ENCODE data around the gene PAPSS1.
"Not testable (repeated sequence)": the region's sequence is repeated elsewhere in the genome, so short reads cannot be mapped to it uniquely, and the experiment has no call there.

The PAPSS1 gene

GRCh38 chr4:107669068-107669467 is 51.0 kb downstream of the PAPSS1 start:
- no peaks in the 10 kb centered on the region for H3K4me1 Mint-ChIP-seq
- no peaks in the 10 kb centered on the region for H3K9me3 Mint-ChIP-seq
- peaks cover 11% of the 10 kb centered on the region for H3K36me3 Mint-ChIP-seq
- no peak overlapping the region for H3K4me3 Mint-ChIP-seq
- H3K27ac Mint-ChIP-seq: no peak overlapping the region
- H3K27me3 Mint-ChIP-seq: no peaks in the 10 kb centered on the region

DNA sequence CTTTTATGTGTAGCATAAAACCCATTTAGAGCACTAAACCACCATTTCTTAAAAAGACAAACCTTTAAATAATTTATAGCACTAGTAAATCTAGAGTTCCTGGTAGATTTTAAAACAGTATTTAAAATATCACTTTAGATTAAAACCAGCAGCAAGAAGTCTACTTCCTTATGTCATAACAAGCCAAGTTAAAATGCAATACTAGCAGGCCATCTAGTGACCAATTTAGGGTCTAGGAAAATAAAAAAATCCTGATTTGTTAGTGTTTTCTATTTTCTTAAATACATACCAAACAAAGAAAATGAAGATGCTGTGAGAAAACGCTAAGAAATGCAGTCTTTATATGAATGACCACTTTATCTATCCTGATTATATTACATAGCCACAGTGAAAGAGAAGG is 53.9 kb downstream of the PAPSS1 start:
- no peaks in the 10 kb centered on the region for H3K27me3 Mint-ChIP-seq
- no peak overlapping the region for H3K27ac Mint-ChIP-seq
- H3K4me1 Mint-ChIP-seq: no peaks in the 10 kb centered on the region
- H3K9me3 Mint-ChIP-seq: no peaks in the 10 kb centered on the region
- H3K36me3 Mint-ChIP-seq: peaks cover 6% of the 10 kb centered on the region
- no peak overlapping the region for H3K4me3 Mint-ChIP-seq

GRCh38 chr4:107665001-107665400 is 55.0 kb downstream of the PAPSS1 start:
- H3K9me3 Mint-ChIP-seq: no peaks in the 10 kb centered on the region

DNA sequence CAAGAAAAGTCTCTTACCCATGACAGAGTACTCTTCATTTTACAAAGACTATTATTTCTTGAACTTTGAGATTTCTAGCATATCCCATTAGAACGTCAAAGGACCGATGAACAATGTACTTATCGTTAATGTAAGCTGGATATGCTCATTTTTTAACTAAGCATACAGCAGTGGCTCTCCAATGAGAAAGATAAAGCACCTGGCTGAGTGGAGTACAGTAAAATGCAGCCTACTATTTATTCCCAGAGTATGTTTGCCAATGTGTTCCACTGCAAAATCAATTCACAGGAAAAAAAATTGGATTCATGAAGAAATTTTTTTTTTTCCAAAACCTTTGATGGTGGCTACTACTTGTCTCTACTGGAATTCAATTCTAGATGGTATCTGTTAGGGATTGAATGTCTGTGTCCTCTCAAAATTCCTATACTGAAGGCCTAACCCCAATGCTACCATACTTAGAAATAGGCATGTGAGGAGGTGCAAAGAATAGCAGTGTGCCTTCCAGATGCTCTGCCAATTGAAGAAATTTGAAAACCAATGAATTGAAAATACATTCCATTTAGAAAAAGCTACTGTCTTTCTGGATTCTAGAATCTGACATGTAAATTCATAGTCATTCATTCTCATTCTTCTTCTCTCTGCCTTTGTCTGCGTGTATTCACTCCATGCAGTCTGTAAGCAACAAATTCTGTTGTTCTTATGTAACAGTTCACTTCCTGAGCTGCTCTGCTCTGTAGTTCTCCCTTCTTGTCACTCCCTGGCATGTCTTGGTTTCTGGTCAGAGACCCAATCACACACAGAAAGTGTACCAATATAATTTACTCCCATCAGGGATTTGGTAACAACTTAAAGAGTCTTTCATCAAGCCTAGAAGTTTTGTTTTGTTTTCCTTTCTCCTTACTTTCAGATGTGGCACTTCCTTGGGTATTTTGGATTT is 61.4 kb downstream of the PAPSS1 start:
- H3K27ac Mint-ChIP-seq: no peak overlapping the region
- no peak overlapping the region for H3K4me3 Mint-ChIP-seq

More at GRCh38 chr4:107665001-107665400, 55.0 kb downstream of the PAPSS1 start:
- H3K4me3 Mint-ChIP-seq: no peak overlapping the region
- H3K27ac Mint-ChIP-seq: no peak overlapping the region
- no peaks in the 10 kb centered on the region for H3K4me1 Mint-ChIP-seq
- H3K36me3 Mint-ChIP-seq: peaks cover 4% of the 10 kb centered on the region
- no peaks in the 10 kb centered on the region for H3K27me3 Mint-ChIP-seq

GRCh38 chr4:107655289-107655688 is 64.7 kb downstream of the PAPSS1 start:
- Mint-ChIP-seq H3K36me3 (peaks cover 30% of the 10 kb centered on the region), H3K4me3 (no peak overlapping the region), H3K27me3 (no peaks in the 10 kb centered on the region), H3K4me1 (no peaks in the 10 kb centered on the region), H3K27ac (no peak overlapping the region), H3K9me3 (no peaks in the 10 kb centered on the region)

More for the DNA sequence above, 61.4 kb downstream of the PAPSS1 start:
- Mint-ChIP-seq H3K27me3 (no peaks in the 10 kb centered on the region), H3K36me3 (peaks cover 16% of the 10 kb centered on the region), H3K4me1 (no peaks in the 10 kb centered on the region), H3K9me3 (no peaks in the 10 kb centered on the region)

DNA sequence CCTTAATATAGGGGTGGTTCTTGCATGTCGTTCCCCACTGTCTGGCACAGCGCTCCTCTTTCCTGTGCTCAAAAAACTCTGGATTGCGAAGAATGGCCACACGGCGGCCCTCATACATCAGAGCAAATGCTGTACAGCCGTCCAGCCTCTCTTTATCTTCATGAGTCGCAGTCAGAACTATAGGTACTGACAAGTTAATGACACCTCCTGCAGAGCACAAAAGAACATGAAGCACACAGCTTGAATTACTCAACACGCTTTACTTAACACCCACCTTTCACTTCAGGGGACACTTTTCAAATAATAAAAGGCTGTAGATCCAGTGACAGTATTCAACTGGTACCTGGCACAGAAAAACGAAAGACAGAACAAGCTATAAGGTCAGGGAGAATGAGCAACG is 65.3 kb downstream of the PAPSS1 start:
- Mint-ChIP-seq H3K27me3 (no peaks in the 10 kb centered on the region), H3K9me3 (no peaks in the 10 kb centered on the region), H3K36me3 (peaks cover 31% of the 10 kb centered on the region), H3K27ac (no peak overlapping the region), H3K4me1 (no peaks in the 10 kb centered on the region), H3K4me3 (no peak overlapping the region)

- H3K27ac Mint-ChIP-seq: not testable (repeated sequence)
Measured at GRCh38 chr4:107651408-107651807, 68.6 kb downstream of the PAPSS1 start.

GRCh38 chr4:107650251-107650650 is 69.8 kb downstream of the PAPSS1 start:
- no peaks in the 10 kb centered on the region for H3K27me3 Mint-ChIP-seq
- no peak overlapping the region for H3K4me3 Mint-ChIP-seq
- H3K27ac Mint-ChIP-seq: no peak overlapping the region
- peaks cover 37% of the 10 kb centered on the region for H3K36me3 Mint-ChIP-seq
- no peaks in the 10 kb centered on the region for H3K4me1 Mint-ChIP-seq
- no peaks in the 10 kb centered on the region for H3K9me3 Mint-ChIP-seq

More at GRCh38 chr4:107651408-107651807, 68.6 kb downstream of the PAPSS1 start:
- H3K9me3 Mint-ChIP-seq, H3K4me3 Mint-ChIP-seq, H3K27me3 Mint-ChIP-seq, H3K4me1 Mint-ChIP-seq: not testable (repeated sequence)
- H3K36me3 Mint-ChIP-seq: peaks cover 37% of the 10 kb centered on the region

- Mint-ChIP-seq H3K27me3 (no peaks in the 10 kb centered on the region), H3K36me3 (peaks cover 39% of the 10 kb centered on the region), H3K4me3 (no peak overlapping the region), H3K9me3 (no peaks in the 10 kb centered on the region), H3K4me1 (no peaks in the 10 kb centered on the region), H3K27ac (no peak overlapping the region)
Measured at GRCh38 chr4:107648178-107648991, 71.6 kb downstream of the PAPSS1 start.

DNA sequence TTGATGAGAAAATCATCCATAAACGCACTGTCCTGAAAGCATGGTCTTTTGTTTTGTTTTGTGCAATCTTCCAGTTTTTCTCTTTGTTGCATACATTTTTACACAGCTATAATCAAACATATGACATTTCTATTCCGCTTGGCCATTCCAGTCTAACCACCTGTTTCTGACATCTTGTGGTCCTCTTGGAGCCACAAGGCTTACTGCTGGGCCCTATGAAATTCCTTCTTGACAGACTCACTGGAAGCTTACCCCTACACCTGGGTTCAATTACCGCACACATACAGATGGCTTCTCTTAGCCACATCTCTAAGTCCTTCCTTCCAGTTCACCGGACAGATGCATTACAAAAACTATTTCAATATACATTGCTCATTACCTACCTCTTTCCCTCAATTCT is 72.4 kb downstream of the PAPSS1 start:
- Mint-ChIP-seq H3K4me3 (no peak overlapping the region), H3K36me3 (peaks cover 36% of the 10 kb centered on the region), H3K27ac (no peak overlapping the region), H3K27me3 (no peaks in the 10 kb centered on the region), H3K9me3 (no peaks in the 10 kb centered on the region), H3K4me1 (no peaks in the 10 kb centered on the region)

DNA sequence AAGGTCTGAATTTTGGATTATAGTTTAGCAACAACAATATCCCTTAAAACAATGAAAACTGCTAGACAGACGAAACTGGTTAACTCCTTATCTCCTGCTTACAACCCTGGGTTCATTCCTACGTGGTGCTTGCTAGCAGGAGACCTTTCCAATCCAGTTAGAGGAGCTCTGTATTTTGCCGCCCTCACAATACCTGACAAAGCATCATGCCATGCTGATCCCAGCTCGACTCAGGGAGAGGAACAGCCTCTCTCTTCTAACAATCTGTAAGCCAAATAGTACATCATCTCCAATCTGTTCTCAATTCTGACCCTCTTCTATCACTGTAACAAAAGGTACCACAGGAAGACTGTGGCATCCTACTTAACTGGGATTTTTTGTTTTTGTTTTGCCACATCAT is 74.4 kb downstream of the PAPSS1 start:
- H3K36me3 Mint-ChIP-seq: peaks cover 23% of the 10 kb centered on the region
- H3K9me3 Mint-ChIP-seq: no peaks in the 10 kb centered on the region
- H3K4me3 Mint-ChIP-seq: no peak overlapping the region
- H3K4me1 Mint-ChIP-seq: no peaks in the 10 kb centered on the region
- no peaks in the 10 kb centered on the region for H3K27me3 Mint-ChIP-seq
- H3K27ac Mint-ChIP-seq: no peak overlapping the region

DNA sequence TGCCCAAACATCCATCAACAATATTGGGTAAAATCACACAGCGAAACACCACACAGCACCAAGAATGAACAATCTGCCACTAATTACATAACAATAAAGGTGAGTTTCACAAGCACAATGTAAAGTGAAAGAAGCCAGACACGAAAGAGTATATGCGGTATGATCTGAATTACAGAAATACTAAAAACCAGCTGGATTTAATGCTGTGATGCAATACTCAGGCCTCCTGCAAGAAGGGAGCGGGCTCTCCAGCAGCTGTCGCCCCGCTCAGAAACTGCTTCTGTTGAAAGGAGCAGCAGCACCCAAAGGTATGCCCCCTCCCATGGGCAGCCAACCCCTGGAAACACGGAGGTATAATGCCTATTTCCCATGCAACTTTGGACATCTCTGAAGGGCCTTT is 77.0 kb downstream of the PAPSS1 start:
- no peak overlapping the region for H3K27ac Mint-ChIP-seq
- no peak overlapping the region for H3K4me3 Mint-ChIP-seq
- H3K27me3 Mint-ChIP-seq: no peaks in the 10 kb centered on the region
- no peaks in the 10 kb centered on the region for H3K9me3 Mint-ChIP-seq
- H3K36me3 Mint-ChIP-seq: peaks cover 15% of the 10 kb centered on the region
- no peaks in the 10 kb centered on the region for H3K4me1 Mint-ChIP-seq

GRCh38 chr4:107640878-107641277 is 79.2 kb downstream of the PAPSS1 start:
- no peaks in the 10 kb centered on the region for H3K9me3 Mint-ChIP-seq
- no peaks in the 10 kb centered on the region for H3K4me1 Mint-ChIP-seq
- no peak overlapping the region for H3K27ac Mint-ChIP-seq
- H3K4me3 Mint-ChIP-seq: no peak overlapping the region
- peaks cover 12% of the 10 kb centered on the region for H3K36me3 Mint-ChIP-seq
- H3K27me3 Mint-ChIP-seq: no peaks in the 10 kb centered on the region

- H3K27ac Mint-ChIP-seq: no peak overlapping the region
- H3K4me1 Mint-ChIP-seq: no peaks in the 10 kb centered on the region
- H3K9me3 Mint-ChIP-seq: no peaks in the 10 kb centered on the region
- H3K4me3 Mint-ChIP-seq: no peak overlapping the region
- peaks cover 12% of the 10 kb centered on the region for H3K36me3 Mint-ChIP-seq
- no peaks in the 10 kb centered on the region for H3K27me3 Mint-ChIP-seq
Measured at GRCh38 chr4:107640197-107640596, 79.8 kb downstream of the PAPSS1 start.

- H3K4me1 Mint-ChIP-seq: no peaks in the 10 kb centered on the region
- H3K27ac Mint-ChIP-seq: no peak overlapping the region
- H3K27me3 Mint-ChIP-seq: no peaks in the 10 kb centered on the region
- H3K36me3 Mint-ChIP-seq: peaks cover 9% of the 10 kb centered on the region
- no peaks in the 10 kb centered on the region for H3K9me3 Mint-ChIP-seq
- H3K4me3 Mint-ChIP-seq: no peak overlapping the region
Measured at GRCh38 chr4:107635735-107636134, 84.3 kb downstream of the PAPSS1 start.

GRCh38 chr4:107631560-107631959 is 88.5 kb downstream of the PAPSS1 start:
- H3K27me3 Mint-ChIP-seq: no peaks in the 10 kb centered on the region
- no peak overlapping the region for H3K27ac Mint-ChIP-seq
- no peak overlapping the region for H3K4me3 Mint-ChIP-seq
- peaks cover 25% of the 10 kb centered on the region for H3K36me3 Mint-ChIP-seq
- H3K4me1 Mint-ChIP-seq: peaks cover 5% of the 10 kb centered on the region
- H3K9me3 Mint-ChIP-seq: no peaks in the 10 kb centered on the region
